ENCODE measurements around the gene SORCS1.

DNA sequence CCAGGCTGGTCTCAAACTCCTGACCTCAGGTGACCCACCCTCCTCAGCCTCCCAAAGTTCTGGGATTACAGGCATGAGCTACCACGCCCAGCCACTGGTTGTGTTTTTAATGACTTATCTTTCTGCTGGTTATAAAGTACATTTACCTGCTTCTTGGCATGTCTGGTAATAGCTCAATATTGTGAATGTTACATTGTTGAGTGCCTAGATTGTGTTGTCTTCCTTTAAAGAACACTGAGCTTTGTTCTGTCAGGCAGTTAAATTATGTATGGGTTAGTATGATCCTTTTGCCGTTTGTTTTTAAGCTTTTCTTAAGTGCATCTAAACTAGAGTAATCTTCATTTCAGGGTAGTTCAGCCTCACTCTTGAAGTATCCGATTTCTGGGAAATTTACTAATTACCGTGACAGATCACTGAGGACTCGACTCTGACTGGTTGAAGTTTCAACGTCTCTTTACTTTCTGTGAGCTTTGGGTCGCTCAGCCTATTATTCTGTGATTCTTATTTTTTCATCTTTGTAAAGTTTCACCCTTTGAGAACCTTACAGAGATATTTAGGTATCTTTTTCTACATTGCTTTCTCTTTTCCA, 617.4 kb downstream of the SORCS1 start:
- TF ChIP-seq, protein P1, sequence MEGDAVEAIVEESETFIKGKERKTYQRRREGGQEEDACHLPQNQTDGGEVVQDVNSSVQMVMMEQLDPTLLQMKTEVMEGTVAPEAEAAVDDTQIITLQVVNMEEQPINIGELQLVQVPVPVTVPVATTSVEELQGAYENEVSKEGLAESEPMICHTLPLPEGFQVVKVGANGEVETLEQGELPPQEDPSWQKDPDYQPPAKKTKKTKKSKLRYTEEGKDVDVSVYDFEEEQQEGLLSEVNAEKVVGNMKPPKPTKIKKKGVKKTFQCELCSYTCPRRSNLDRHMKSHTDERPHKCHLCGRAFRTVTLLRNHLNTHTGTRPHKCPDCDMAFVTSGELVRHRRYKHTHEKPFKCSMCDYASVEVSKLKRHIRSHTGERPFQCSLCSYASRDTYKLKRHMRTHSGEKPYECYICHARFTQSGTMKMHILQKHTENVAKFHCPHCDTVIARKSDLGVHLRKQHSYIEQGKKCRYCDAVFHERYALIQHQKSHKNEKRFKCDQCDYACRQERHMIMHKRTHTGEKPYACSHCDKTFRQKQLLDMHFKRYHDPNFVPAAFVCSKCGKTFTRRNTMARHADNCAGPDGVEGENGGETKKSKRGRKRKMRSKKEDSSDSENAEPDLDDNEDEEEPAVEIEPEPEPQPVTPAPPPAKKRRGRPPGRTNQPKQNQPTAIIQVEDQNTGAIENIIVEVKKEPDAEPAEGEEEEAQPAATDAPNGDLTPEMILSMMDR (optimal IDR thresholded peaks at IDR 0.05 in 1 of 3, IDR thresholded peaks at IDR 0.05 in 1 of 3, conservative IDR thresholded peaks at IDR 0.05 in 1 of 3; ENCODE audit: extremely low read depth in 1 of 3, insufficient read depth in 2 of 3, low read length in 3 of 3) = no peak
- TF ChIP-seq EZH2 (IDR thresholded peaks at IDR 0.05; ENCODE audit: low read length) = no peak

All from keratinocyte (primary cell).